ENCODE measurements around the gene GMDS. TPM values are rescaled to one million over a fixed set of nuclear protein-coding genes. Genes with fewer than 3 reads are reported as not detected.

GMDS gene
- total and polyA plus RNA-seq, 2 donors (not counting 1 experiment from before 2014, with no cell fraction given), result 12.7 to 34.5 TPM

DNA sequence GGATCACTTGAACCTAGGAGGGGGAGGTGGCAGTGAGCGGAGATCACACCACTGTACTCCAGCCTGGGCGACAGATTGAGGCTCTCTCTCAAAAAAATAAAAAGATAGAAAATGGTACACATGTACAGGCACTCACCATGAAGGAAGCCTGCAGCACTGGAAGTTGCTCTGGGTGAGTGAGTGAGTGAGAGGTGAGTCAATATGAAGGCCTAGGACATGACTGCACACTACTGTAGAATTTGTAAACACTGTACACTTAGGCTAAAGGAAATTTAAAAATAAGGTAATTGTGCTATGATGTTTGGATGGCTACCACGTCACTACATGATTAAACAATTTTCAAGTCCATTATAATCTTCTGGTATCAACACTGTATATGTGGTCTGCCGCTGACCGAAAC lies 419.5 kb downstream of the GMDS start:
- TF ChIP-seq, protein P1, sequence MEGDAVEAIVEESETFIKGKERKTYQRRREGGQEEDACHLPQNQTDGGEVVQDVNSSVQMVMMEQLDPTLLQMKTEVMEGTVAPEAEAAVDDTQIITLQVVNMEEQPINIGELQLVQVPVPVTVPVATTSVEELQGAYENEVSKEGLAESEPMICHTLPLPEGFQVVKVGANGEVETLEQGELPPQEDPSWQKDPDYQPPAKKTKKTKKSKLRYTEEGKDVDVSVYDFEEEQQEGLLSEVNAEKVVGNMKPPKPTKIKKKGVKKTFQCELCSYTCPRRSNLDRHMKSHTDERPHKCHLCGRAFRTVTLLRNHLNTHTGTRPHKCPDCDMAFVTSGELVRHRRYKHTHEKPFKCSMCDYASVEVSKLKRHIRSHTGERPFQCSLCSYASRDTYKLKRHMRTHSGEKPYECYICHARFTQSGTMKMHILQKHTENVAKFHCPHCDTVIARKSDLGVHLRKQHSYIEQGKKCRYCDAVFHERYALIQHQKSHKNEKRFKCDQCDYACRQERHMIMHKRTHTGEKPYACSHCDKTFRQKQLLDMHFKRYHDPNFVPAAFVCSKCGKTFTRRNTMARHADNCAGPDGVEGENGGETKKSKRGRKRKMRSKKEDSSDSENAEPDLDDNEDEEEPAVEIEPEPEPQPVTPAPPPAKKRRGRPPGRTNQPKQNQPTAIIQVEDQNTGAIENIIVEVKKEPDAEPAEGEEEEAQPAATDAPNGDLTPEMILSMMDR (conservative IDR thresholded peaks at IDR 0.05 in 1 of 2, IDR thresholded peaks at IDR 0.05 in 1 of 2; ENCODE audit: low read depth in 1 of 2, low read length in 2 of 2), result no peak
- no peak for TF ChIP-seq EZH2 (IDR thresholded peaks at IDR 0.05; ENCODE audit: low read length, missing control alignments)
- DNase-seq (ENCODE audit: low read depth in 2 of 2), result no peak
- no peaks in the 10 kb centered on the region for H3K9me3 ChIP-seq (ENCODE audit: control insufficient read depth, insufficient read depth, low read depth, low read length)
- no peaks in the 10 kb centered on the region for H3K27me3 ChIP-seq (ENCODE audit: control insufficient read depth, insufficient read depth, low read length)
- no peak overlapping the region for H3K4me2 ChIP-seq (ENCODE audit: extremely low read depth, insufficient read depth, low read length)
- H3K27ac ChIP-seq (ENCODE audit: insufficient read depth, low read length), result no peak overlapping the region
- no peaks in the 10 kb centered on the region for H4K20me1 ChIP-seq (ENCODE audit: control insufficient read depth, extremely low read depth, insufficient read depth, low read length)
- no peak overlapping the region for H3K4me3 ChIP-seq (replicated peaks in 1 of 4; ENCODE audit: control extremely low read depth in 1 of 4, insufficient read depth in 1 of 4, low read depth in 3 of 4, low read length in 4 of 4)
- H3K36me3 ChIP-seq (ENCODE audit: control insufficient read depth, insufficient read depth, low read length), result no peaks in the 10 kb centered on the region
- H3K4me1 ChIP-seq (ENCODE audit: control insufficient read depth, extremely low read depth, insufficient read depth, low read length), result peaks cover 8% of the 10 kb centered on the region
- H3K9ac ChIP-seq (ENCODE audit: insufficient read depth, low read length), result no peak overlapping the region
- H2AFZ ChIP-seq (ENCODE audit: low read length), result no peak overlapping the region
- no peaks in the 10 kb centered on the region for H3K79me2 ChIP-seq (ENCODE audit: control insufficient read depth, insufficient read depth, low read length)

DNA sequence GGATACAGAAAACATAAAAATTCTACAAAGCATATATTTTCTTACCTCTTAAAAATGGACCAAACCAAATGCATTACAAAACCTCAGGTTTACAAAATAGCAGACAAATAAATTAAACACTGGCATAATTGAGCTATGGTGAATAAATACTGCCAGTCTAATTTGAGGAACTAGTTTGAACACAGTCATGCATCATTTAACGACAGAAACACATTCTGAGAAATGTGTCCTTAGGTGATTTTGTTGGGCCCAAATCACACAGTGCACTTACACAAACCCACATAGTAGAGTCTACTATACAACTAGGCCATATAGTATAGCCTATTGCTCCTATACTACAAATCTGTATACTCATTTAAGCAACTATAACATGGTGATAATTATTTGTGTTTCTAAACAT lies 420.1 kb downstream of the GMDS start:
- no peaks in the 10 kb centered on the region for H4K20me1 ChIP-seq (ENCODE audit: control insufficient read depth, extremely low read depth, insufficient read depth, low read length)
- H3K4me2 ChIP-seq (ENCODE audit: extremely low read depth, insufficient read depth, low read length), result no peak overlapping the region
- H3K4me3 ChIP-seq (replicated peaks in 1 of 4; ENCODE audit: control extremely low read depth in 1 of 4, insufficient read depth in 1 of 4, low read depth in 3 of 4, low read length in 4 of 4), result no peak overlapping the region
- H3K79me2 ChIP-seq (ENCODE audit: control insufficient read depth, insufficient read depth, low read length), result no peaks in the 10 kb centered on the region
- H3K9ac ChIP-seq (ENCODE audit: insufficient read depth, low read length), result no peak overlapping the region
- no peaks in the 10 kb centered on the region for H3K36me3 ChIP-seq (ENCODE audit: control insufficient read depth, insufficient read depth, low read length)
- TF ChIP-seq, protein P1 (conservative IDR thresholded peaks at IDR 0.05 in 1 of 2, IDR thresholded peaks at IDR 0.05 in 1 of 2; ENCODE audit: low read depth in 1 of 2, low read length in 2 of 2), result no peak
- no peak for TF ChIP-seq EZH2 (IDR thresholded peaks at IDR 0.05; ENCODE audit: low read length, missing control alignments)
- no peak overlapping the region for H2AFZ ChIP-seq (ENCODE audit: low read length)
- H3K27ac ChIP-seq (ENCODE audit: insufficient read depth, low read length), result no peak overlapping the region
- H3K4me1 ChIP-seq (ENCODE audit: control insufficient read depth, extremely low read depth, insufficient read depth, low read length), result peaks cover 14% of the 10 kb centered on the region
- DNase-seq (ENCODE audit: low read depth in 2 of 2), result no peak
- no peaks in the 10 kb centered on the region for H3K27me3 ChIP-seq (ENCODE audit: control insufficient read depth, insufficient read depth, low read length)
- H3K9me3 ChIP-seq (ENCODE audit: control insufficient read depth, insufficient read depth, low read depth, low read length), result no peaks in the 10 kb centered on the region

DNA sequence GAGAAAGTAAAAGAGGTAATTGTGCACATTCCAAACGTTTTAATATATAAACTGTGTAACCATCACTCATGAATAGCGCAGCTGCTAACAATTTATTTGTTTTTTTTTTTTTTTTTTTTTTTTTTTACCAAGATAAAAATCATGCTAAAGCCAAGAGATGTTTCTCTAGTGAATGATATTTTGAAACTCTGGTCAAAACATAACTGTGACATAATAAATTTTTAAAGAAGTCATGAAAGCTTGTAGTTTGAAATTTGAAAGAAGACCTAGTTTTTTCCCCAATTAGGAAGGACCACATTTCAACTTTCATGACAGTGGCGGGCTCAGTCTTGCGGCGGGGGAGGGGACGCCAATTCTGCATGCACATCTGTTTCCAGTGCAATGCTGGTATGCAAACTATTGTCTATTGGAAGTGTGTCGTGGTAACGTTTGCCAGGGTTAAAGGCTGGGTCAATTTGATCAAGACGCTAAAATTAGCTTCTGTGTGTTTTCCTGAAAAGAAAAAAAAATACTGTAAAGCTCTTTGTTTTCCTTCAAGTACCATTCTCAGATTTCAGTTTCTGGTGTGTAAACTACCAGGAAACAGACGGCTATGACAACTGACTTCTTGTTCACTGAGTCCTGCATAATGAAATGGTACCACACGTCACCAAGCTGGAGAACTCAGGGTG lies 423.8 kb downstream of the GMDS start:
- no peaks in the 10 kb centered on the region for H3K9me3 ChIP-seq (ENCODE audit: control insufficient read depth, insufficient read depth, low read depth, low read length)
- peaks cover 14% of the 10 kb centered on the region for H3K4me1 ChIP-seq (ENCODE audit: control insufficient read depth, extremely low read depth, insufficient read depth, low read length)
- peak; percentile 52 to 56 for DNase-seq (ENCODE audit: low read depth in 2 of 2)
- no peak overlapping the region for H3K27ac ChIP-seq (ENCODE audit: insufficient read depth, low read length)
- no peaks in the 10 kb centered on the region for H3K27me3 ChIP-seq (ENCODE audit: control insufficient read depth, insufficient read depth, low read length)
- peak overlapping the region; percentile 88 for H3K4me2 ChIP-seq (ENCODE audit: extremely low read depth, insufficient read depth, low read length)
- no peaks in the 10 kb centered on the region for H4K20me1 ChIP-seq (ENCODE audit: control insufficient read depth, extremely low read depth, insufficient read depth, low read length)
- no peaks in the 10 kb centered on the region for H3K79me2 ChIP-seq (ENCODE audit: control insufficient read depth, insufficient read depth, low read length)
- H2AFZ ChIP-seq (ENCODE audit: low read length), result no peak overlapping the region
- peak overlapping the region in 3 of 4 experiments; percentile 6 to 40 (median 29) for H3K4me3 ChIP-seq (replicated peaks in 1 of 4; ENCODE audit: control extremely low read depth in 1 of 4, insufficient read depth in 1 of 4, low read depth in 3 of 4, low read length in 4 of 4)
- no peak for TF ChIP-seq EZH2 (IDR thresholded peaks at IDR 0.05; ENCODE audit: low read length, missing control alignments)
- TF ChIP-seq, protein P1 (conservative IDR thresholded peaks at IDR 0.05 in 1 of 2, IDR thresholded peaks at IDR 0.05 in 1 of 2; ENCODE audit: low read depth in 1 of 2, low read length in 2 of 2), result no peak
- H3K36me3 ChIP-seq (ENCODE audit: control insufficient read depth, insufficient read depth, low read length), result no peaks in the 10 kb centered on the region
- no peak overlapping the region for H3K9ac ChIP-seq (ENCODE audit: insufficient read depth, low read length)

Measured in fibroblast of lung (primary cell).